GM12892 (cell line): ENCODE data around the gene NTHL1.
"Not testable (repeated sequence)": the region's sequence is repeated elsewhere in the genome, so short reads cannot be mapped to it uniquely, and the experiment has no call there.

Experiments used
- DNase-seq: peaks from one replicate; pipeline ENCODE4 v3.0.0; 2011; ENCODE audit not compliant: insufficient read length
- FAIRE-seq: peaks from 2 replicates; lab custom pipeline; 2011; peaks lifted over from hg19 to GRCh38; lab: Jason Lieb, UNC
- POLR2A ChIP-seq: IDR thresholded peaks from 2 replicates; pipeline ENCODE4 v1.6.1; 2011; ENCODE audit warnings: low read depth, low read length, control low read depth
- POLR2AphosphoS5 ChIP-seq: IDR thresholded peaks from 2 replicates; pipeline ENCODE4 v1.6.1; 2011; ENCODE audit warnings: low read depth, low read length, control low read depth
- TAF1 ChIP-seq: IDR thresholded peaks from 2 replicates; pipeline ENCODE4 v1.6.1; 2011; ENCODE audit warnings: low read depth, mild to moderate bottlenecking, control low read depth, low read length, borderline replicate concordance

NTHL1 gene

GRCh38 chr16:2035431-2036199, 12.0 kb downstream of the NTHL1 start:
- FAIRE-seq (no peak), DNase-seq (no peak)
- TF ChIP-seq POLR2AphosphoS5 (no peak), POLR2A (no peak), TAF1 (no peak)

DNA sequence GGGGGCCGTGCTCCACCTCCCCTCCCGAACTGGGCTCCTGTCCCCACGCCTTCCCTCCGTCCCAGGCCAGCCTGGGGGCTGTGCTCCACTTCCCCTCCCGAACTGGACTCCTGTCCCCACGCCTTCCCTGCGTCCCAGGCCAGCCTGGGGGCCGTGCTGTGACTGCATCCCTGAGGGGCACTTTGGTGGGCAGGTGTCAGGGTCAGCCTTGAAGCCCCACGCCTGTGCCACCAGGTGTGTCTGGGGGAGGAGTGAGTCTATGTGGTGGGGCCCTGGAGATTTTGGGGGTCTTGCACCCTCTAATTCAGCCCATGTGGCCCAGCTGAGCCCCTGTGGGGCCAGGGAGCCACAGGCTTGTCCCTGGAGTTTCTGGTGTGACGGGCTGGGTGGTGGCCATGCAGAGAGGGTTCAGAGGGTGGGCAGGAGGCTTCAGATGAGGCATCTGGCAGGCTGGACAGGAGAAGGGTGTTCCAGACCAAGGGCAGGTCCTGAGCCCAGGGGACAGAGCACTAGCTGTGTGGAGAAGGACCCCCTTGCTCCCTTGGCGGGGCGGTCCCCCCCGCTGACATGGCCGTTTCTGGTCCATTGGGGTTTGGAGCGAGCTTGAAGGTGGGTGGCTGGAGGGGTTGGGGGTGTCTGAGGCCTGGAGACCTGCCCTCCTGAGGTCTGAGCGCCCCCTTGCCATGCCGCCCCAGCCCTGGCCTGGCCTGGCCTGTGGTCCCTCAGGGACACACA, 12.8 kb downstream of the NTHL1 start:
- DNase-seq (no peak), FAIRE-seq (no peak)
- TF ChIP-seq POLR2AphosphoS5 (no peak), POLR2A (no peak), TAF1 (no peak)

- DNase-seq, FAIRE-seq: not testable (repeated sequence)
Observed at GRCh38 chr16:2033909-2034695, 13.5 kb downstream of the NTHL1 start.

DNA sequence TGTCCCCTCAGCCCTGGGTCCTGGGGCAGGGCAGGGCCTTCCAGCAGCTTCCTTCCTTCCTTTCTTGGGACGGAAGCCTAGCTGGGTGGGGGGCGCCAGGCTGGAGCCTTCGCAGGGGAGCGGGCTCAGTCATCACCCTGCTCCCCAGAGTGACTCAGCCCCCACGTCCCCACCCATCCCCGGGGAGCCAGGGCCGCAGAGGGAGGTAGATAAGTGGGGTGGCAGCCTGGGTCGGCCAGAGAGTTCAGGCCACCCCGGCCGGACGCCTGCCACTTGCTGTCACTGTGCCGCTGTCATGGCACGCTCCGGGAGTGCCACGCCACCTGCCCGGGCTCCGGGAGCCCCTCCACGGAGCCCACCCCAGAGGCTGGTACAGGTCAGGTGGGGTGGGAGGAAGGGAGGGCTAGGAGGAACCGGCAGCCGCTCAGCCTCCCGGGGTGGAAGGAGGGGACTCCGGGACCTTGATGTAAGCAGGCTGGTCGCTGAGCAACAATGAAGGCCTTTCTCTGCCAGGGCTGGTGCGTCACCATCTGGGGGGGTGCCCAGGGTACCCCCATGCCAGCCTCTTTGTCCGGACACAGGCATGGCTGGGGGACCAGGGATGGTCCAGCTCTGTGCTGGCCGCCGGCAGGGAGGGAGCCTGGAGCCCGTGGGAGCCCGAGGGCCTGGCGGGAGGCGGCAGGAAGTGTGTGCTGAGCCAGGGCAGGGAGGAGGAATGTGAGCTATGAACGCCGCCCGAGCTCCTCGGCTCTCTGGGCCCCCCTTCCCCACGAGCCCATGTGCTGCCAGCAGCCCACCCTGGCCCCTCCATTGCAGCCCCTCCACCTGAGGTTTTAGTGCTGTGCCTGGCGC, 14.4 kb downstream of the NTHL1 start:
- TF ChIP-seq POLR2AphosphoS5 (no peak), TAF1 (no peak), POLR2A (no peak)
- no peak for FAIRE-seq
- DNase-seq = no peak

DNA sequence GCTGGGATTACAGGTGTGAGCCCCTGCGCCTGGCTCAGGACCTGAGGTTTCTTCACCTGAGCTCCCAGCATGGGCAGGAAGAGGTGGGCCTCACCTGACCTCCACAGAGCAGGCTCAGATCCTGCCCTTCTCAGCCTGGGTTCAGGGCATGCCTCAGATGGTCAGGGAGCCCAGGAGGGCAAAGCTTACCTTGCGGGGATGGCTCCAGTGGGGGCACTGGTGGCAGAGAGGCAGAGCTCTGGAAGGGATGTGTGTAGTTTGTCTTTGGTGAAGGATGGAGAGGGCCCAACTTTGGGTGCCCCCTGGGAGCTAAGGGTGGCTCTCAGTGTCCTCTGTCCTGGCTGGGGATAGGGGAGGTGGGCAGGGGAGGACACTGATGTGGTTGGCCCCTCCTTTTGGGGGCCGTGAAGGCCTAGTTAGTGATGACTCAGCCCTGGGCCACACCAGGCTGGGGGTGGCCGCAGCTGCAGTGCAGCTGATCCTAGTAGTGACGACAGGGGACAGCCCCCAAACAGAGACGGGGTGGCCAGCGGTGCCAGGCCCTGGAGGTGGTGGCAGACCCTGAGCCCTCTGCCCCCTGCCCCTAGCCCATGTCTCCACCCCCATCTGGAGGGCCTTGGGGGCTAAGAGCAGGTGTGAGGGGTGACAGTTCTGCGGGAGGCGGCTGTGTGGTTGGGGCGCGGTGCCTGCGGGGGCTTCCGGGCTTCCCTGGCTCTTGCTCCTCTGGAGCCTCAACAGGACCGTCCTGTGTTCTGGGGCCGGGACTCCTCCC, 15.2 kb downstream of the NTHL1 start:
- DNase-seq = no peak
- TF ChIP-seq POLR2AphosphoS5 (no peak), TAF1 (no peak), POLR2A (no peak)
- no peak for FAIRE-seq

DNA sequence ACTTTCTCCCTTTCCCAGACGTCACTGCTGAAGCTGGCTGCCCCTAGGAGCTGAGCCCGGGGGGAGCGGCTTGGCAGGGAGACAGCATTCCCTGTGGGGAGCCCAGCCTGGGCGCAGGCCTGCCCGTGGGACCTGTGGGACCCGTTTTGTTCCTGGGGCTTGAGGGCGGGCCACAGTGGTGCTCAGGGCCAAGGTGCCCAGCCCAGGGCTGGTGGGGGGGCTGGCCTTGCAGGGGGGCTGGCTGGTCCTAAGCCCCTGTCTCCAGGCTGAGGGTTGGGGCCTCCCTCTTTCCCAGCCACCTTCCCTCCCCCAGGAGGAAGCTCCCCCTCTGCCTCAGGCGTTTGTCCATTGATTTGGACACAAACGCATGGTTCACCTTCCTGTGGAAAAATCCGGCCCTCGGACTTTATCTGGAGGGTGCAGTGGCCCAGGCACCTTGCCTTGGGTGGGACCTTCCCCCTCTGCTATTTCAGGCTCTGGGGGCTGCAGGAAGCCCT, 16.5 kb downstream of the NTHL1 start:
- TF ChIP-seq POLR2A = no peak
- TF ChIP-seq TAF1 = no peak
- no peak for DNase-seq
- no peak for FAIRE-seq

- no peak for FAIRE-seq
- DNase-seq = no peak
- TF ChIP-seq POLR2AphosphoS5 (no peak), TAF1 (no peak), POLR2A (no peak)
Observed at GRCh38 chr16:2030036-2030435, 17.6 kb downstream of the NTHL1 start.

GRCh38 chr16:2029350-2029749, 18.3 kb downstream of the NTHL1 start:
- FAIRE-seq = no peak
- no peak for DNase-seq
- TF ChIP-seq TAF1 (no peak), POLR2A (no peak), POLR2AphosphoS5 (no peak)

- TF ChIP-seq POLR2A (no peak), TAF1 (no peak), POLR2AphosphoS5 (no peak)
- FAIRE-seq (no peak), DNase-seq (no peak)
Observed at GRCh38 chr16:2028620-2029220, 18.9 kb downstream of the NTHL1 start.

GRCh38 chr16:2028146-2028545, 19.5 kb downstream of the NTHL1 start:
- no peak for TF ChIP-seq TAF1
- no peak for TF ChIP-seq POLR2AphosphoS5
- no peak for TF ChIP-seq POLR2A
- FAIRE-seq (no peak), DNase-seq (no peak)
